Hippocampal formation (tissue), 2 donors: Measurements from ENCODE around the gene DLL4.

ENCODE experiments used
- DNase-seq, 2 donors: peaks; one replicate each; lab custom pipeline; 2025; lab: John Stamatoyannopoulos, UW

DLL4 gene

DNA sequence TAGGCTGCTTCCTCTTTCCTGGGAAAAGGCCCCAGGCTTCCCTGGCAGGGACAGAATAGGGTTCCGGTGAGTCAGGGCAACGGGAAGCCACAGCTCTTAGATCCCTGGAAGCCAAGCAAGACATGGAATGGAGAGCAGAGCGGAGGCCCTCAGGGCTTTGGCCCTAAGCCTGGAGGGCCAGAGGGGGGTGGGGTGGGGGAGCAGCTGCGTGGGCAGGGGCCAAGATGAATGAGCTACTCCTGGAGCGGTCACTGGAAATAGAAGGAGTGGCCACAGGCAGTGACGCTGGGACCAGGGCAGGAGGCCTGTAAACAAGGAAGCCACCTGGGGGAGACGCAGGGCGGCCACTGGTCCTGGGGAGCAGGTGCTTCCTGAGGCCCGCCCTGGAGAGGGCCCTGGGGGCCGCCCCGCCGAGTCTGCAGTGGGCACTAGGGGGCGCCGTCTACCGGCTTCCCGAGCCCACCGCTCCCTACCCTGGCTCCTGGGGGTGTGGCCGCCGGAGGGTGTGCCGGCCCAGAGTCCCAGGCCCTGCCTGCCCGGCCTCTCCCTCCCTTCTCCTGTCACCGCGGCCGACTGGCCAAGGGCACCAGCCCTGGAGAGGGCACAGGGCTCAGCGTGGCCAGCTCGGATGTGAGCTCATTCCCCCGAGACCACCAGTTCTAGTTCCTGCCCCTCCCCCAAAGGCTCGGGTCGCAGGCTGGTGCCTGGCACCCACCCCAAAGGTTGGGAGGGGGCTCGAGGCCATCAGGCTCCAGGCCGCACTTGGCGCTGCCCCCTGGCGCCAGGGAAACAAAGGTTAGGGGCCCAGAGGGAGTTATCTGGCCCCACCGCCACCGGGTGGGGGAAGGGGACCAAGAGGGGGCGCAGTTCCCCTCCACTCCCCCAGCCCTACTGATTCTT is 22.8 kb upstream of the DLL4 start:
- DNase-seq: peak; percentile 26 to 57

- peak in 1 of 2 donors; percentile 29 for DNase-seq
Measured at GRCh38 chr15:40906991-40907802, 21.9 kb upstream of the DLL4 start.

GRCh38 chr15:40908095-40908494 is 21.0 kb upstream of the DLL4 start:
- no peak for DNase-seq

DNA sequence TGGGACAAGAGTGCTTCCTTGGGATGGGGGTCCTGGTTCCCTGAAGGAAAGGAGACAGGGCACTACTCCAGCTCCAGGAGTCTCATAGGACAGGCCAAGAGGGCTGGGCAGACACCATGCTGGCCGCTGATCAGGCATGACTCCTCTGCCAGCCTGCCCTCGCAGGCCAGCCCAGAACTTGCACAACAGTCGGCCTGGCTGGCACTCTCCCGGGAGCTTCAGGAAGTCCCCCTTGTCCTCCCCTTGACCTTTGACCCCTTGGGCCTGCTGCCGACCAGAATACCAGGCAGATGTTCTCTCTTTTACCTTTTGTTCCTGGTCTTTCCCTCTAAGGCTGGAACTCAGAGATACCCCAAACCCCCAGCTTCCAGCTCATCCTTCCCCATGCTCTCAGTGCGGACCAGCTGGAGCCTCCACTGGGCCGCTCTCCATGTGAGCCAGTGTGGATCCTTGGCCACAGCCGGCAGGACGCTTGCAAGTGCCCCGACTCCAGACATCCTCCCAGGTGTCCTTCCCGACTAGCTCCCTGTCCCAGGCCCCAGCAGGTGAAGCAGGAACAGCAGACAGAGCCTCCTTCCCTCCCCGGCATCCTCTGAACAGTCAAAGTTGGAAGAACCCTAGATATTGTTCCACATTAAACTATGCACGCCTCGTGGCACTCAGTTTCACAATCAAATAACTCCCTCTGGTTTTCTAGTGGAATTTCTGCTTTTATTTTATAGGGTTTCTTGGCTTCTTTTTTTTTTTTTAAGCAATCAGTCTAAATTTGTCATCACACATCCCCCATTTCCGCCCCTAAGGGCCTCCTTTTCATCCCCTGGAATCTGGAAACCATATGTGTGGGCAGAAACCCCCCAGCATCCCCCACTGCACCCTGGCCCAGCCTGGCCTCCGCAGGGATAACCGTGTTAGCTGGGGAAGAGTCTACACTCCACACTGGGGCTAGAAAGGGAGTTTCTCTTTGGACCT is 19.2 kb upstream of the DLL4 start:
- no peak for DNase-seq

GRCh38 chr15:40911141-40911540 is 18.0 kb upstream of the DLL4 start:
- no peak for DNase-seq

- no peak for DNase-seq
Measured at GRCh38 chr15:40911693-40912092, 17.4 kb upstream of the DLL4 start.

GRCh38 chr15:40912478-40912877 is 16.7 kb upstream of the DLL4 start:
- no peak for DNase-seq

DNA sequence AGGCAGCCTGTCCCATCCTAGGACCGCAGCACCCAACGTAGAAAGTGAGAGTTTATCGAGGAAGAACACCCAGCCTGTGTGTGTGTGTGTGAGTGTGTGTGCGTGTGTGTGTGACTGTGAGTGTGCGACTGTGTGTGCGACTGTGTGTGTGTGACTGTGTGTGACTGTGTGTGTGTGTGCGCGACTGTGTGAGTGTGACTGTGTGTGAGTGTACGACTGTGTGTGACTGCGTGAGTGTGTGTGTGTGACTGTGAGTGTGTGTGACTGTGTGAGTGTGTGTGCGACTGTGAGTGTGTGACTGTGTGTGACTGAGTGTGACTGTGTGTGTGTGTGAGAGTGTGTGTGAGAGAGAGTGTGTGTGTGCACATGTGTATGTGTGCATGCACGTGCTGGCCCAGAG is 15.1 kb upstream of the DLL4 start:
- DNase-seq: no peak

DNA sequence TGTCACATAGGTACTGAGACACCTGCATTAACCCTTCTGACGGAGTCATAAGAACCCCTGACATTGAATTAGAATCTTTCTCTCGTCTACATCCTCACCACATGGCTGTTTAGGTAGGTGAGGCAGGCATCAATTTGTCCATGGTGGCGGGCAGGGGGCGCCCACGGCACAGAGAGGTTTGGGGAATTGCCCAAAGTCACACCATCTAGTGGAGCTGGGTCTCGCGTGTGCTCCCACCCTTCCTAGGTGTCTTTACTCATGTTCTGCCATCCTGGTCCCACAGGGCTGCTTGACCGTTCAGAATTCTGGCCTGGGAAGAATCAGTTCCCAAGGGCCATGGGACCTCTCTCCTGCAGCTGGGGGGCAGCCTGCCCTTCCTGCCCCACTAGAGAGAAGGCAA is 14.7 kb upstream of the DLL4 start:
- no peak for DNase-seq

DNA sequence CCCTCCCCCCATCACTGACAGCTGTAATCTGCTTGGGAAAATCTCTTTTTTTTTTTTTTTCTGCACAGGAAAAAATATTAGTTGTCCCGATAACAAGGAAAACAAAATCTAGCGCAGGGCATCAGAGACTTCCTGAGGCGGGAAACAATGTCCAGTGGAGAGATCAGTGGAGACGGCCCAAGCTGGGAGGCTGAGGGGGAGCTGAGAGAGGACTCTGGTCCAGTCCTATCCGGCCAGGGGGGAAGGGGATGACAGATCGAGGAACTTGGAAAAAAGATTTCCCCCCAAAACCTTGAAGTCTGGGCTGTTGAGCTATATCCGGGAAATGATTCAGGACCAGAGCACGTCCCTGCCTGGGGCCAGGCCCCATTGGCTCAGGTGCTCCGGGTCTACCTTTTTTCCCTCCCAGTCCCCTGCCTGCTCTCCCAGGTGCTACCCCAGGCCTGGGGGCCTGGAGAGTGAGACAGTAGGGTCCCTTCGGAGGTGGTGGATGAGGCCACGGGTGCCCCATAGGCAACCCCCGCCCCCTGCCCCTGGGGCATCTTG is 14.0 kb upstream of the DLL4 start:
- DNase-seq: no peak

GRCh38 chr15:40915679-40916078 is 13.5 kb upstream of the DLL4 start:
- no peak for DNase-seq

DNA sequence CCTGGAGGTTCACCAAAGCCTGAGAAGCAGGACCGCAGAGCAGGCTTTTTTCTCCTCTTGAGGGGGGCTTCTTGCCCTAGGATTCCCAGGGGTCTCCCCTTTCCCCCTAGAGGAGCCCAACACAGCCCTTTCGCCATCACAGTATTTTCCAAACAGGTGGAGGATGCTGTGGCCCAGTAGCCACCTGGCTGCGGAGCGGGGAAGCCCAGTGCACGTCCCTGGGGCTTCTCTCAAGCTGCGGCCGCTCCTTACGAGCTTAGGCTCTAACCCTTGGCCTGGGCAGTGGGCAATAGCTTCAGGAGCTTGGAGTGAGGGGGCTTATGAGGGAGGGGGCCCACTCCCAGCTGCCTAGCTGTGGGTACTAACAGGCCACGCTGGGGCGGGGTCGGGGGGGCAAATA is 11.6 kb upstream of the DLL4 start:
- no peak for DNase-seq

DNA sequence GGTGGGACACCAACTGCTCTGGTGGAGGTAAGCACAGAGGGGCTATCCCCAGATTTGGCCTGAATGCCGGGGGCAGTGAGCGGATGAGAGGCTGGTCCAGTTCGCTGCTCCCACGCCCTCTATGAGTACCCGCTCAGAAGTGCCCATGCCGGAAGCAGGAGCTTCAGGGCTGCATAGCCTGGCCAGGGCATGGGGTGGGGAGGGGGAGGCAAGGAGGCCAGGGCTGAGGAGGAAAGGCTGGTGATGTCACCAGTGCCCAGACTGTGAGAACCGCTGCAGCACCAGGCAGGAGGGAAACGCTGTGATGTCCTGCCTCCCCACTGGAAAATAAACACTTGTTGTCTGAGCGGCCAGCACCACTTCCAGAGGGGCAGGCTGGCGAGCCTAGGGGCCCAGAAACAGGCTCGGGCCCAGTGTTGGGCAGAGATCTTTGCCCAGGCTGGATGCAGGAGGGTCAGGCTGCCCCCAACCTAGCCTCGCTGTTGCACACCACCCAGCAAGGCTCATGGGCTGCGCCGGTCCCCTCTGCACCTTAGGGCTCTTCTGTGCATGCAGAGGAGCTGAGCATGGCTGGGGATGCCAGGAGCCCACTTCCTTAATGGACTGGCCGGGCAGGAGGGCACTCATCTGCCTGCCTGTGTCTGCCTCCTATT is 10.9 kb upstream of the DLL4 start:
- no peak for DNase-seq

DNA sequence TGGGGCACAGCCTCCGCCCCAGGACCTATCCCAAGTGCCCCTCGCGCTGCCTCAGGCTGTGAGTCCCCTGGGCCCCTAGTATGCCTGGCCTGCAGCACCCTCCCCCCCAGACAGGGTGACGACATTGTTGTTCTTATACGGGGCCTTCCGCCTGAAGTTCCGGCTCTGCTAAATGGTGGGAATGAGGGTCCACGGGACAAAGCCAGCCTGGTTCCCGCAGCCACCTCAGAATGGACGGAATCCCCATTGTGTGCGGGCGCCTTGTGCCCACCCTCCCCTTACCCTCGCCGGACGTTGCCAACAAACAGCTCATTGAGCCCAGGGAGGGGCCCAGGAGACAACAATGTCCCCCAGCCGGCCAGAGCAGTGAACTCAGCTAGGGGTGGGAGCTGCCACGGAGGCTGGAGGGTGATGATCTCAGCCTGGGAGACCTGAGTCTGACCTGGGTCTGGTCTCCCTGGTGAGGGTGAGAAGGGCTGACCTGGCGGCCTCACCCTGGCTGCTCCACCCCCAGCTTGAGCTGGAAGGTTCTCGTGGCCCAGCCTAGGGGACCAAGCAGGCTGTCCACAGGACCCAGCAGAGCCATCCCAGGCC is 10.2 kb upstream of the DLL4 start:
- no peak for DNase-seq

DNA sequence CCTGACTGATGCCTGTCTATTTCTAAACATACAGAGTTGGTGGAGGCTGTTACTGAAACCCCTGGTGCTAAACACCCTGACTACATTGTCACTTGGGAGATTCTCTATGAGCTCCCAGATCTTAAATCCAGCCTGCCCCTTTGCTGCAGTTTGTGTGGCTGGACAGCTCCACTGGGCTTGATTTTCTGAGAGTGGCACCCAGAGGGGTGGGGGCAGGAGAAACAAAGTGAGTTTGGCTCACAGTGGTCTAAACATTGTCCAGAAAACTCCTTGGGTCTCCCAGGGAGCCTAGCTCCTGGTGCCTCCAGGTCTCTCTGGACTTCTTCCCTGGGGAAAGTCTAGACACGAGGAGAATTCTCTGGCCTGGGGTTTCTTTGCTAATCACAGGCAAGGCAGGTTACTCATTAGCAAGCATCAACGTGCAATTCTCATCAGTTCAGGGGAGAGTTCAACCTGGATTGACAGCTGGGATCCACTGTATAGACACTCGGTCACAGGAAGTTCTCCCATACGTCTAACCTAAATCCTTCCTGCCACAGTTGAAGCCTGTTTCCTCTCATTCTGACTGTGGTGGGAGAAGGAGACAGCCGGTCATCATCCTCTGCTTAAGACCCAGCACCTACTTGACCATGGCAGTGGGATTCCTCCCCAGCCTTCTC is 7.1 kb upstream of the DLL4 start:
- no peak for DNase-seq

- DNase-seq: no peak
Measured at GRCh38 chr15:40922608-40923005, 6.5 kb upstream of the DLL4 start.

DNA sequence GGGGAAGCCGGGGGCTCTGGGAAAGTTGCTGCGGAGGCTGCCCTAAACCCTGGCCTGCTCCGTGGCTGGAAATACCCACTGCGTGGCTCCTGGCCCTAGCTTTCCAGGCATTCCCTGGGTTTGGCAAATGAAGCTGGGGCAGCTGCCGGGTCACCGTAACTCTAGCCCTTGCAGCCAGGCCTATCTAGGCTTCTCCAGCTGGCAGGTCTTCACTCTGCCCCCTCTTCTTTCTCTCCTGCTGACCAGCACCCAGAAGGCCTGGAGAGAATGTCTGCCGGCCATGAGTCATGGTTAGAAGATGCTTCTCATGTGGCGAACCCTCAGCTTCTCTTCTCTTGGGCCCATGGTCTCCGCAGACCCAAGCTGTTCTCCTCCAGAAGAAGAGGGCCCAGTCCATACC is 5.6 kb upstream of the DLL4 start:
- DNase-seq: no peak

- no peak for DNase-seq
Measured at GRCh38 chr15:40925495-40925862, 3.7 kb upstream of the DLL4 start.

DNA sequence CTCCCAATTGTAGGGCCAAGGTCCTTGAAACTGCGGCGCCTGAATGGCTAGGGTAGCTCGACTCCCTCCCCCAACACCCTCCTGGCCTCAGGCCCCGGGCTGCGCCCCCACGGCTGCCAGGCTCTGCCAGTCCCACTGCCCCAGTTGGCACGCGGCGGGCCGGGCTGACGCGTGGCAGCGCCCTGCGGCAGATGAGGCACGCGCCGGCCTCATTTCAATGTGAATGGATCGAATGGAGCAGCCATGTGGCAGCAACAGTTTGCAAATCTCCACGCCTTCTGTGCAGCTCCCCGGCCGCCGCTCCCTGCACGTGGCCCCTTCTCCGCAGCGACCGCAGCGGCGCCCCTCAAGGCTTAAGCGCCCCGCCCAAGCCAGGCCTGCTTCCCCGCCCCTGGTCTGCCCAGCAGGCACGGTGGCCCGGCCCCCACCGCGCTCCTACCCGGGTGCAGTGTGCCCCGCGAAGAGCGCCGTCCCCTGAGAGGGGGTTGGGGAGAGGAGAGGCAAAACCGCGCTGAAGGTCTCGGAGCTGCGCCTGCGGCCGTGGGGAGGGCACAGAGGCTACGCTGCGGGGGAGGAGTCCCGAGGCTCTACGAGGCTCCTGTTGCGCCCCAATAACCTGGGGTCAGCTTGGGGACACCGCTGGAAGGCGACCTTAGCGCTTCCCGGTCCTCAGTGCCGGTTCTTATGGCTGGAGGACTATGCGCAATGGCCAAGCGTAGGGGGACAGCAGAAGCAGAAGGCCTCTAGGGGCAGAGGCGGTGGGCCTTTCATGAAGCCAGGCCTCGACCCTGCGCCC is 3.1 kb upstream of the DLL4 start:
- DNase-seq: peak; percentile 4 to 31
